Liver (tissue), 9 donors: ENCODE data around the gene PTPRD. TPM values are rescaled to one million over a fixed set of nuclear protein-coding genes. Genes with fewer than 3 reads are reported as not detected.

Source experiments
- DNase-seq: peaks from one replicate; pipeline ENCODE4 v3.0.0-alpha.2; 2017; ENCODE audit warnings: low spot score
- H3K27ac ChIP-seq, 2 donors: one replicate each; pipeline ENCODE4 v1.7.0; 2013; ENCODE audit warnings: inconsistent platforms in 2 of 2, low read length in 2 of 2, control low read depth in 1 of 2, low read depth in 1 of 2, mild to moderate bottlenecking in 1 of 2
- H3K27me3 ChIP-seq, 4 donors: one replicate each; pipeline versions ENCODE4 v1.6.1 to v1.7.0; 2013; ENCODE audit warnings: low read length in 3 of 4, inconsistent platforms in 1 of 4, mild to moderate bottlenecking in 1 of 4, moderate library complexity in 1 of 4; ENCODE audit not compliant: control insufficient read depth in 4 of 4, insufficient read depth in 4 of 4
- H3K36me3 ChIP-seq, 4 donors: one replicate each; pipeline versions ENCODE4 v1.6.1 to v1.7.0; 2013; ENCODE audit warnings: low read length in 3 of 4, mild to moderate bottlenecking in 3 of 4, low read depth in 1 of 4, moderate library complexity in 1 of 4; ENCODE audit not compliant: control insufficient read depth in 4 of 4, insufficient read depth in 3 of 4
- H3K4me1 ChIP-seq, 4 donors: one replicate each; pipeline versions ENCODE4 v1.6.1 to v1.7.0; 2013; ENCODE audit warnings: low read length in 3 of 4, mild to moderate bottlenecking in 3 of 4, moderate library complexity in 1 of 4; ENCODE audit not compliant: control insufficient read depth in 4 of 4, insufficient read depth in 4 of 4
- H3K4me3 ChIP-seq, 3 donors: one replicate each; pipeline versions ENCODE4 v1.6.1 to v1.7.0; 2013; ENCODE audit warnings: low read length in 3 of 3, control low read depth in 1 of 3, low read depth in 1 of 3, mild to moderate bottlenecking in 1 of 3
- H3K9ac ChIP-seq, 2 donors: one replicate each; pipeline ENCODE4 v1.7.0; 2013; ENCODE audit warnings: low read length in 2 of 2, mild to moderate bottlenecking in 2 of 2, moderate library complexity in 2 of 2, control low read depth in 1 of 2, low read depth in 1 of 2
- H3K9me3 ChIP-seq, 4 donors: one replicate each; pipeline versions ENCODE4 v1.6.1 to v1.7.0; 2013; ENCODE audit warnings: low read length in 3 of 4; ENCODE audit not compliant: control insufficient read depth in 4 of 4
- EGR1 ChIP-seq, 2 donors: IDR thresholded peaks; 2 replicates each; pipeline ENCODE4 v1.6.1; 2016 to 2018; ENCODE audit warnings: antibody characterized with exemption in 2 of 2, low read depth in 2 of 2
- FOXA1 ChIP-seq: IDR thresholded peaks from 2 replicates; pipeline ENCODE4 v1.6.1; 2016; ENCODE audit warnings: antibody characterized with exemption
- FOXA2 ChIP-seq: IDR thresholded peaks from 2 replicates; pipeline ENCODE4 v1.6.1; 2016; ENCODE audit warnings: antibody characterized with exemption
- GABPA ChIP-seq, 2 donors: IDR thresholded peaks in 1 of 2; conservative IDR thresholded peaks in 1 of 2; 2 replicates each; pipeline ENCODE4 v1.6.1; 2016; ENCODE audit warnings: antibody characterized with exemption in 2 of 2, mild to moderate bottlenecking in 1 of 2, moderate library complexity in 1 of 2
- HNF4A ChIP-seq, 2 donors: conservative IDR thresholded peaks; 2 replicates each; pipeline ENCODE4 v1.6.1; 2016; ENCODE audit warnings: antibody characterized with exemption in 2 of 2, mild to moderate bottlenecking in 2 of 2
- HNF4G ChIP-seq: IDR thresholded peaks from 2 replicates; pipeline ENCODE4 v1.6.1; 2016; ENCODE audit warnings: antibody characterized with exemption
- JUND ChIP-seq, 2 donors: IDR thresholded peaks; 2 replicates each; pipeline ENCODE4 v1.6.1; 2016; ENCODE audit warnings: antibody characterized with exemption in 2 of 2
- NR2F2 ChIP-seq: IDR thresholded peaks from 2 replicates; pipeline ENCODE4 v1.6.1; 2016; ENCODE audit warnings: antibody characterized with exemption
- RAD21 ChIP-seq, 2 donors: IDR thresholded peaks; 2 replicates each; pipeline ENCODE4 v1.6.1; 2016; ENCODE audit warnings: antibody characterized with exemption in 2 of 2, mild to moderate bottlenecking in 2 of 2
- RXRA ChIP-seq, 2 donors: IDR thresholded peaks; 2 replicates each; pipeline ENCODE4 v1.6.1; 2017 to 2018; ENCODE audit warnings: antibody characterized with exemption in 2 of 2, mild to moderate bottlenecking in 1 of 2
- SP1 ChIP-seq: IDR thresholded peaks from 2 replicates; pipeline ENCODE4 v1.6.1; 2018; ENCODE audit warnings: antibody characterized with exemption, mild to moderate bottlenecking
- TAF1 ChIP-seq: conservative IDR thresholded peaks from 2 replicates; pipeline ENCODE4 v1.6.1; 2016; ENCODE audit warnings: antibody characterized with exemption, mild to moderate bottlenecking
- YY1 ChIP-seq: IDR thresholded peaks from 2 replicates; pipeline ENCODE4 v1.6.1; 2016; ENCODE audit warnings: antibody characterized with exemption, mild to moderate bottlenecking
- WGBS: extraction: QIAGEN DNeasy Blood & Tissue Kit; methylation state at CpG from one replicate; pipeline ENCODE4 v1.1.7; 2013; 5-methylcytosine and 5-hydroxymethylcytosine counted together
- polyA plus RNA-seq, 2 donors: library from polyadenylated mRNA; stranded (reverse) in 1 of 2; unstranded in 1 of 2; fragments of 200-250 nt in 1 of 2; fragments of >200 nt in 1 of 2; fragmentation: Nextera tagmentation in 1 of 2; extraction: Ambion mirVana in 1 of 2; gene quantifications; one replicate each; pipeline versions ENCODE4 v1.2.1 to v1.2.3, GENCODE V29; 2013 to 2015
- total RNA-seq, 2 donors: library from RNA; depleted of rRNA; stranded (reverse); fragments of >200 nt; gene quantifications; one replicate each; pipeline ENCODE4 v1.2.3, GENCODE V29; 2014
- TF ChIP-seq, protein P1 (sequence below): IDR thresholded peaks from 2 replicates; pipeline ENCODE4 v1.6.1; 2016; ENCODE audit warnings: antibody characterized with exemption, mild to moderate bottlenecking
- TF ChIP-seq, protein P2 (sequence below): fragments of 150-350 bp; IDR thresholded peaks from 2 replicates; pipeline ENCODE4 v1.5.1; 2017; ENCODE audit warnings: improper control_type of control experiment, low read depth, low read length; ENCODE audit not compliant: missing input control
- TF ChIP-seq, protein P3 (sequence below): IDR thresholded peaks from 2 replicates; pipeline ENCODE4 v1.6.1; 2016; ENCODE audit warnings: antibody characterized with exemption
- TF ChIP-seq, protein P4 (sequence below): IDR thresholded peaks from 2 replicates; pipeline ENCODE4 v1.6.1; 2016; ENCODE audit warnings: antibody characterized with exemption
- TF ChIP-seq, protein P5 (sequence below): IDR thresholded peaks from 2 replicates; pipeline ENCODE4 v1.6.1; 2016; ENCODE audit warnings: antibody characterized with exemption
- donor health status: healthy.
- donor health status: healthy.
- donor health status: healthy.
- donor health status: healthy.
- donor health status: healthy.

The PTPRD gene
- total and polyA plus RNA-seq, 4 donors = 0.78 to 34.2 (median 4.7) TPM

DNA sequence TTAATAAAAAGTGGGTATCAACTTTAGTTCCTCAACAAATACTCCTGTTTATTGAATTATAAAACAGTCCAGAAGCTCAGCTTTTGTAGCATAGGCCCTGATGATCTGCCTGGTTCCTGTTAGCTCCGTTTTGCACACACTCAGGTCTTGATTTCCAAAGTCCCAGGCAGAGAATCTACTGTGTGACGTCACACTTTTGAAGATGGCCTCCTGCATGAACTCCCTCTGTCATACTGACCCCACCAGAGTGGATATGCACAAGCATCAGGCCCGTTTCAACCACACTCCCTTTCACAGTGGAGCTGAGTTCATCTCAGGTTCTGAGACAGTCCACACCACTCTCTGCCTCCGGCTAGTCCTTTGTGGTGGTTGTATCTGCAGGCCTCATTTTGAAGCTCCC is 353.1 kb downstream of the PTPRD start:
- Histone ChIP-seq H3K27ac (no peak overlapping the region), H3K36me3 (no peaks in the 10 kb centered on the region), H3K4me1 (no peaks in the 10 kb centered on the region), H3K9ac (no peak overlapping the region), H3K27me3 (no peaks in the 10 kb centered on the region), H3K4me3 (no peak overlapping the region), H3K9me3 (no peaks in the 10 kb centered on the region)
- 79% methylated on average over 4 of the region's 4 CpGs for WGBS
- DNase-seq = no peak
- TF ChIP-seq, protein P1, sequence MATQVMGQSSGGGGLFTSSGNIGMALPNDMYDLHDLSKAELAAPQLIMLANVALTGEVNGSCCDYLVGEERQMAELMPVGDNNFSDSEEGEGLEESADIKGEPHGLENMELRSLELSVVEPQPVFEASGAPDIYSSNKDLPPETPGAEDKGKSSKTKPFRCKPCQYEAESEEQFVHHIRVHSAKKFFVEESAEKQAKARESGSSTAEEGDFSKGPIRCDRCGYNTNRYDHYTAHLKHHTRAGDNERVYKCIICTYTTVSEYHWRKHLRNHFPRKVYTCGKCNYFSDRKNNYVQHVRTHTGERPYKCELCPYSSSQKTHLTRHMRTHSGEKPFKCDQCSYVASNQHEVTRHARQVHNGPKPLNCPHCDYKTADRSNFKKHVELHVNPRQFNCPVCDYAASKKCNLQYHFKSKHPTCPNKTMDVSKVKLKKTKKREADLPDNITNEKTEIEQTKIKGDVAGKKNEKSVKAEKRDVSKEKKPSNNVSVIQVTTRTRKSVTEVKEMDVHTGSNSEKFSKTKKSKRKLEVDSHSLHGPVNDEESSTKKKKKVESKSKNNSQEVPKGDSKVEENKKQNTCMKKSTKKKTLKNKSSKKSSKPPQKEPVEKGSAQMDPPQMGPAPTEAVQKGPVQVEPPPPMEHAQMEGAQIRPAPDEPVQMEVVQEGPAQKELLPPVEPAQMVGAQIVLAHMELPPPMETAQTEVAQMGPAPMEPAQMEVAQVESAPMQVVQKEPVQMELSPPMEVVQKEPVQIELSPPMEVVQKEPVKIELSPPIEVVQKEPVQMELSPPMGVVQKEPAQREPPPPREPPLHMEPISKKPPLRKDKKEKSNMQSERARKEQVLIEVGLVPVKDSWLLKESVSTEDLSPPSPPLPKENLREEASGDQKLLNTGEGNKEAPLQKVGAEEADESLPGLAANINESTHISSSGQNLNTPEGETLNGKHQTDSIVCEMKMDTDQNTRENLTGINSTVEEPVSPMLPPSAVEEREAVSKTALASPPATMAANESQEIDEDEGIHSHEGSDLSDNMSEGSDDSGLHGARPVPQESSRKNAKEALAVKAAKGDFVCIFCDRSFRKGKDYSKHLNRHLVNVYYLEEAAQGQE = no peak
- TF ChIP-seq FOXA1 = no peak
- no peak for TF ChIP-seq FOXA2
- TF ChIP-seq TAF1 = no peak
- TF ChIP-seq, protein P2, sequence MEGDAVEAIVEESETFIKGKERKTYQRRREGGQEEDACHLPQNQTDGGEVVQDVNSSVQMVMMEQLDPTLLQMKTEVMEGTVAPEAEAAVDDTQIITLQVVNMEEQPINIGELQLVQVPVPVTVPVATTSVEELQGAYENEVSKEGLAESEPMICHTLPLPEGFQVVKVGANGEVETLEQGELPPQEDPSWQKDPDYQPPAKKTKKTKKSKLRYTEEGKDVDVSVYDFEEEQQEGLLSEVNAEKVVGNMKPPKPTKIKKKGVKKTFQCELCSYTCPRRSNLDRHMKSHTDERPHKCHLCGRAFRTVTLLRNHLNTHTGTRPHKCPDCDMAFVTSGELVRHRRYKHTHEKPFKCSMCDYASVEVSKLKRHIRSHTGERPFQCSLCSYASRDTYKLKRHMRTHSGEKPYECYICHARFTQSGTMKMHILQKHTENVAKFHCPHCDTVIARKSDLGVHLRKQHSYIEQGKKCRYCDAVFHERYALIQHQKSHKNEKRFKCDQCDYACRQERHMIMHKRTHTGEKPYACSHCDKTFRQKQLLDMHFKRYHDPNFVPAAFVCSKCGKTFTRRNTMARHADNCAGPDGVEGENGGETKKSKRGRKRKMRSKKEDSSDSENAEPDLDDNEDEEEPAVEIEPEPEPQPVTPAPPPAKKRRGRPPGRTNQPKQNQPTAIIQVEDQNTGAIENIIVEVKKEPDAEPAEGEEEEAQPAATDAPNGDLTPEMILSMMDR = no peak
- no peak for TF ChIP-seq RXRA (IDR thresholded peaks at IDR 0.05)
- no peak for TF ChIP-seq SP1
- no peak for TF ChIP-seq GABPA (IDR thresholded peaks at IDR 0.05 in 1 of 2, conservative IDR thresholded peaks at IDR 0.05 in 1 of 2)
- TF ChIP-seq JUND (IDR thresholded peaks at IDR 0.05) = no peak
- TF ChIP-seq NR2F2 = no peak
- TF ChIP-seq, protein P3, sequence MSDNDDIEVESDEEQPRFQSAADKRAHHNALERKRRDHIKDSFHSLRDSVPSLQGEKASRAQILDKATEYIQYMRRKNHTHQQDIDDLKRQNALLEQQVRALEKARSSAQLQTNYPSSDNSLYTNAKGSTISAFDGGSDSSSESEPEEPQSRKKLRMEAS = no peak
- no peak for TF ChIP-seq HNF4G
- TF ChIP-seq EGR1 (IDR thresholded peaks at IDR 0.05; ENCODE audit: low read depth in 2 of 2) = no peak
- TF ChIP-seq, protein P4, sequence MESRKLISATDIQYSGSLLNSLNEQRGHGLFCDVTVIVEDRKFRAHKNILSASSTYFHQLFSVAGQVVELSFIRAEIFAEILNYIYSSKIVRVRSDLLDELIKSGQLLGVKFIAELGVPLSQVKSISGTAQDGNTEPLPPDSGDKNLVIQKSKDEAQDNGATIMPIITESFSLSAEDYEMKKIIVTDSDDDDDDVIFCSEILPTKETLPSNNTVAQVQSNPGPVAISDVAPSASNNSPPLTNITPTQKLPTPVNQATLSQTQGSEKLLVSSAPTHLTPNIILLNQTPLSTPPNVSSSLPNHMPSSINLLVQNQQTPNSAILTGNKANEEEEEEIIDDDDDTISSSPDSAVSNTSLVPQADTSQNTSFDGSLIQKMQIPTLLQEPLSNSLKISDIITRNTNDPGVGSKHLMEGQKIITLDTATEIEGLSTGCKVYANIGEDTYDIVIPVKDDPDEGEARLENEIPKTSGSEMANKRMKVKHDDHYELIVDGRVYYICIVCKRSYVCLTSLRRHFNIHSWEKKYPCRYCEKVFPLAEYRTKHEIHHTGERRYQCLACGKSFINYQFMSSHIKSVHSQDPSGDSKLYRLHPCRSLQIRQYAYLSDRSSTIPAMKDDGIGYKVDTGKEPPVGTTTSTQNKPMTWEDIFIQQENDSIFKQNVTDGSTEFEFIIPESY = no peak
- TF ChIP-seq RAD21 (IDR thresholded peaks at IDR 0.05) = no peak
- no peak for TF ChIP-seq YY1
- no peak for TF ChIP-seq HNF4A (conservative IDR thresholded peaks at IDR 0.05)

DNA sequence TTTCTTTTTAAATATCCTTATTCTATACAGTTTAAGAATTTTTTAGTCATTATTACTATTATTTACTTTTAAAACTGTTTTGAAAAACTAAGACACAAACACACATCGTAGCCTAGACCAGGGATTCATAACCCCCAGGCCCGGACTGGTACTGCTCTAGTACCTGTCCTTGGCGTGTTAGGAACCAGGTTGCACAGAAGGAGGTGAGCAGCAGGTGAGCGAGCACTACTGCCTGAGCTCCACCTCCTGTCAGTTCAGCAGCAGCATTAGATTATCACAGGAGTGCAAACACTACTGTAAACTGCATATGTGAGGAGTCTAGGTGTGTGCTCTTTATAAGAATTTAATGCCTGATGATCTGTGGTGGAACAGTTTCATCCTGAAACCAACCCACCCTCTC is 357.0 kb downstream of the PTPRD start:
- DNase-seq = no peak
- Histone ChIP-seq H3K36me3 (no peaks in the 10 kb centered on the region), H3K27ac (no peak overlapping the region), H3K4me1 (no peaks in the 10 kb centered on the region), H3K4me3 (no peak overlapping the region), H3K27me3 (no peaks in the 10 kb centered on the region), H3K9me3 (no peaks in the 10 kb centered on the region), H3K9ac (no peak overlapping the region)
- WGBS = 91% methylated on average over 4 of the region's 4 CpGs
- TF ChIP-seq SP1 = no peak
- TF ChIP-seq, protein P2 = no peak
- TF ChIP-seq, protein P3 = no peak
- TF ChIP-seq, protein P5, sequence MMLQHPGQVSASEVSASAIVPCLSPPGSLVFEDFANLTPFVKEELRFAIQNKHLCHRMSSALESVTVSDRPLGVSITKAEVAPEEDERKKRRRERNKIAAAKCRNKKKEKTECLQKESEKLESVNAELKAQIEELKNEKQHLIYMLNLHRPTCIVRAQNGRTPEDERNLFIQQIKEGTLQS = no peak
- no peak for TF ChIP-seq RXRA (IDR thresholded peaks at IDR 0.05)
